ENCODE measurements around the gene PCSK6.
"Not testable (repeated sequence)": the region's sequence is repeated elsewhere in the genome, so short reads cannot be mapped to it uniquely, and the experiment has no call there.

Gene PCSK6

GRCh38 chr15:101351736-101352135, 137.8 kb downstream of the PCSK6 start:
- DNase-seq = no peak

GRCh38 chr15:101349047-101349951, 140.2 kb downstream of the PCSK6 start:
- DNase-seq = no peak

- no peak for DNase-seq
These were observed 140.9 kb downstream of the PCSK6 start for GRCh38 chr15:101348643-101349042.

- DNase-seq = no peak
These were observed 141.5 kb downstream of the PCSK6 start for GRCh38 chr15:101348015-101348414.

- DNase-seq = no peak
These were observed 142.1 kb downstream of the PCSK6 start for GRCh38 chr15:101347454-101347853.

GRCh38 chr15:101346928-101347327, 142.6 kb downstream of the PCSK6 start:
- DNase-seq = no peak

GRCh38 chr15:101342056-101342455, 147.5 kb downstream of the PCSK6 start:
- no peak for DNase-seq

- no peak for DNase-seq
These were observed 150.9 kb downstream of the PCSK6 start for GRCh38 chr15:101338502-101339057.

GRCh38 chr15:101337976-101338375, 151.5 kb downstream of the PCSK6 start:
- DNase-seq = no peak

GRCh38 chr15:101333907-101334789, 155.4 kb downstream of the PCSK6 start:
- DNase-seq = not testable (repeated sequence)

- DNase-seq = no peak
These were observed 157.4 kb downstream of the PCSK6 start for GRCh38 chr15:101332061-101332467.

GRCh38 chr15:101329867-101330380, 159.6 kb downstream of the PCSK6 start:
- no peak for DNase-seq

- DNase-seq = no peak
These were observed 160.1 kb downstream of the PCSK6 start for GRCh38 chr15:101329309-101329863.

- DNase-seq = no peak
These were observed 161.5 kb downstream of the PCSK6 start for GRCh38 chr15:101328001-101328400.

- DNase-seq = no peak
These were observed 162.3 kb downstream of the PCSK6 start for GRCh38 chr15:101327147-101327740.

- DNase-seq = no peak
These were observed 162.9 kb downstream of the PCSK6 start for GRCh38 chr15:101326462-101327146.

- DNase-seq = no peak
These were observed 163.5 kb downstream of the PCSK6 start for GRCh38 chr15:101326026-101326315.

GRCh38 chr15:101325263-101326025, 164.1 kb downstream of the PCSK6 start:
- DNase-seq = no peak

- no peak for DNase-seq
These were observed 164.9 kb downstream of the PCSK6 start for GRCh38 chr15:101324524-101325177.

GRCh38 chr15:101323793-101324523, 165.5 kb downstream of the PCSK6 start:
- no peak for DNase-seq
